OCI-LY1 (cell line): ENCODE results near the gene SART3.

Source experiments
- H2AFZ ChIP-seq: fragments of 200-600 bp; sonication (generic), shearing (Covaris generic); 2 replicates; pipeline ENCODE4 v1.6.0; 2014; ENCODE audit warnings: antibody characterized with exemption, mild to moderate bottlenecking, low read length
- H3F3A ChIP-seq: fragments of 200-600 bp; sonication (generic), shearing (Covaris generic); 2 replicates; pipeline ENCODE4 v1.6.0; 2014; ENCODE audit warnings: mild to moderate bottlenecking, antibody characterized with exemption, low read length, moderate library complexity; ENCODE audit not compliant: insufficient read depth
- H3K27ac ChIP-seq: fragments of 200-600 bp; sonication (generic); 2 replicates; pipeline ENCODE4 v1.5.1; 2014; ENCODE audit warnings: low read length, mixed run types, mild to moderate bottlenecking, low read depth; ENCODE audit not compliant: poor library complexity, severe bottlenecking
- H3K27me3 ChIP-seq: fragments of 200-600 bp; sonication (generic); 2 replicates; pipeline ENCODE4 v1.6.0; 2014; ENCODE audit warnings: antibody characterized with exemption, mild to moderate bottlenecking, low read length, moderate library complexity; ENCODE audit not compliant: insufficient read depth
- H3K36me3 ChIP-seq: fragments of 200-600 bp; sonication (generic); 2 replicates; pipeline ENCODE4 v1.6.1; 2014; ENCODE audit warnings: mild to moderate bottlenecking, antibody characterized with exemption, low read length, moderate library complexity, mixed read lengths; ENCODE audit not compliant: insufficient read depth
- H3K4me1 ChIP-seq: fragments of 200-600 bp; sonication (generic); 2 replicates; pipeline ENCODE4 v1.5.1; 2014; ENCODE audit warnings: mild to moderate bottlenecking, low read length, moderate library complexity; ENCODE audit not compliant: insufficient read depth, severe bottlenecking
- H3K4me2 ChIP-seq: fragments of 200-600 bp; sonication (generic), shearing (Covaris generic); 2 replicates; pipeline ENCODE4 v1.6.1; 2014; ENCODE audit warnings: low read length
- H3K4me3 ChIP-seq: fragments of 200-600 bp; sonication (generic); 2 replicates; pipeline ENCODE4 v1.5.1; 2014; ENCODE audit warnings: low read length, low read depth, mild to moderate bottlenecking, mixed read lengths; ENCODE audit not compliant: poor library complexity, severe bottlenecking
- H3K79me2 ChIP-seq: fragments of 200-600 bp; shearing (Covaris generic); 2 replicates; pipeline ENCODE4 v1.6.1; 2016; ENCODE audit warnings: mixed run types, low read length, mixed read lengths; ENCODE audit not compliant: insufficient read depth
- H3K9ac ChIP-seq: fragments of 200-600 bp; sonication (generic), shearing (Covaris generic); 2 replicates; pipeline ENCODE4 v1.6.1; 2014; ENCODE audit warnings: mild to moderate bottlenecking, low read length, mixed read lengths
- H3K9me2 ChIP-seq: fragments of 200-600 bp; sonication (generic), shearing (Covaris generic); 2 replicates; pipeline ENCODE4 v1.6.1; 2014; ENCODE audit warnings: low read depth, mild to moderate bottlenecking, low read length, mixed read lengths
- H3K9me3 ChIP-seq: fragments of 200-600 bp; shearing (Covaris generic); 2 replicates; pipeline ENCODE4 v1.6.1; 2014; ENCODE audit warnings: low read length, mixed read lengths
- H4K20me1 ChIP-seq: fragments of 200-600 bp; sonication (generic), shearing (Covaris generic); 2 replicates; pipeline ENCODE4 v1.6.0; 2016; ENCODE audit warnings: mild to moderate bottlenecking, low read length; ENCODE audit not compliant: insufficient read depth
- EZH2 ChIP-seq: fragments of 200-600 bp; sonication (generic), shearing (Covaris generic); IDR thresholded peaks from 2 replicates; pipeline ENCODE4 v1.8.0; 2017; ENCODE audit warnings: borderline replicate concordance, mixed run types, mild to moderate bottlenecking, antibody characterized with exemption, low read length, moderate library complexity, mixed read lengths
- TF ChIP-seq, protein P1 (sequence below): fragments of 200-600 bp; sonication (generic), shearing (Covaris generic); IDR thresholded peaks from 2 replicates; pipeline ENCODE4 v1.5.1; 2017; ENCODE audit warnings: mild to moderate bottlenecking, antibody characterized with exemption, low read length, moderate library complexity, mixed read lengths

The SART3 gene

GRCh38 chr12:108498136-108498535, 62.8 kb downstream of the SART3 start:
- Histone ChIP-seq H3K27ac (no peak overlapping the region), H3K4me3 (no peak overlapping the region), H3F3A (no peaks in the 10 kb centered on the region), H3K79me2 (no peaks in the 10 kb centered on the region), H3K9me3 (no peaks in the 10 kb centered on the region), H3K9me2 (no peaks in the 10 kb centered on the region), H2AFZ (no peak overlapping the region), H3K27me3 (no peaks in the 10 kb centered on the region), H3K4me1 (no peaks in the 10 kb centered on the region), H3K36me3 (no peaks in the 10 kb centered on the region), H3K4me2 (no peak overlapping the region), H3K9ac (no peak overlapping the region), H4K20me1 (no peaks in the 10 kb centered on the region)
- no peak for TF ChIP-seq EZH2
- TF ChIP-seq, protein P1, sequence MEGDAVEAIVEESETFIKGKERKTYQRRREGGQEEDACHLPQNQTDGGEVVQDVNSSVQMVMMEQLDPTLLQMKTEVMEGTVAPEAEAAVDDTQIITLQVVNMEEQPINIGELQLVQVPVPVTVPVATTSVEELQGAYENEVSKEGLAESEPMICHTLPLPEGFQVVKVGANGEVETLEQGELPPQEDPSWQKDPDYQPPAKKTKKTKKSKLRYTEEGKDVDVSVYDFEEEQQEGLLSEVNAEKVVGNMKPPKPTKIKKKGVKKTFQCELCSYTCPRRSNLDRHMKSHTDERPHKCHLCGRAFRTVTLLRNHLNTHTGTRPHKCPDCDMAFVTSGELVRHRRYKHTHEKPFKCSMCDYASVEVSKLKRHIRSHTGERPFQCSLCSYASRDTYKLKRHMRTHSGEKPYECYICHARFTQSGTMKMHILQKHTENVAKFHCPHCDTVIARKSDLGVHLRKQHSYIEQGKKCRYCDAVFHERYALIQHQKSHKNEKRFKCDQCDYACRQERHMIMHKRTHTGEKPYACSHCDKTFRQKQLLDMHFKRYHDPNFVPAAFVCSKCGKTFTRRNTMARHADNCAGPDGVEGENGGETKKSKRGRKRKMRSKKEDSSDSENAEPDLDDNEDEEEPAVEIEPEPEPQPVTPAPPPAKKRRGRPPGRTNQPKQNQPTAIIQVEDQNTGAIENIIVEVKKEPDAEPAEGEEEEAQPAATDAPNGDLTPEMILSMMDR = no peak

DNA sequence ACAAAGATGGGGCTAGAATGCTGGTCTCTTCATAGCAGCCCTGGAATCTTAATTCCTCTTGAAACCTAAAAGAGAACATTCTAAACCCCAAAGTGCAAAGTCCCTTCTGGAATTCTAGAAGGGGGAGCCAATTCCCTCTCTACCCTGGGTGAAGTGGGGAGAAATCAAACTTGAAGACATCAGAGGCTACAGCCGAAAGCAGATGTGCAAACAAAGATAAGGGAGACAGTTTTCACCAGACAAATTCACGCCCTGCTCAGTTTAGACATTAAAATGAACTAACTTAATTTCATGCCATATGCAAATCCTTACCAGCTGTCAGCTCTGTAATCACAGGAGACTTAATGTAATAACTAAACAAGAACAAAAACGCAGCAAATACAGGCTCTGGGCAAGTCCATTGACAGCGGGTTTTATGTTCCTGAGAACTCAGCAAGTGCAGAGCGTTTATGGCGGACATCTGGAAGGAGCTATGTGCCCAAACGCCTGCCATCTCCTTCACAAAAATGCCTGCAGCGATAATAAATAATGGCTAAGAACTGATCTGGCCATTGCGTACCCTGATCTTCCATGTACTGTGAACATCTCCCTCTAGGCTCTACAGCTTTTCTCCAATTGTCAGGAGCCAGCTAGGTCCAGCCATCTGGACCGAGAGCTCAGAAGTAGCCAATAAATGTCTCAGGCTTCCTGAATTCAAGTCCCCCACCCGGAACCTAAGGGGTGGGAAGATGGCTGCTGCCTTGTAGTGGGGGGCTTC, 65.0 kb downstream of the SART3 start:
- H3K27me3 ChIP-seq = no peaks in the 10 kb centered on the region
- no peak for TF ChIP-seq EZH2
- TF ChIP-seq, protein P1 = no peak
- H2AFZ ChIP-seq = no peak overlapping the region
- no peaks in the 10 kb centered on the region for H3K9me3 ChIP-seq
- no peaks in the 10 kb centered on the region for H3K4me1 ChIP-seq
- H3K27ac ChIP-seq = no peak overlapping the region
- no peaks in the 10 kb centered on the region for H4K20me1 ChIP-seq
- H3K36me3 ChIP-seq = no peaks in the 10 kb centered on the region
- no peaks in the 10 kb centered on the region for H3K79me2 ChIP-seq
- H3K4me2 ChIP-seq = no peak overlapping the region
- no peak overlapping the region for H3K9ac ChIP-seq
- no peaks in the 10 kb centered on the region for H3F3A ChIP-seq
- no peak overlapping the region for H3K4me3 ChIP-seq
- H3K9me2 ChIP-seq = no peaks in the 10 kb centered on the region

DNA sequence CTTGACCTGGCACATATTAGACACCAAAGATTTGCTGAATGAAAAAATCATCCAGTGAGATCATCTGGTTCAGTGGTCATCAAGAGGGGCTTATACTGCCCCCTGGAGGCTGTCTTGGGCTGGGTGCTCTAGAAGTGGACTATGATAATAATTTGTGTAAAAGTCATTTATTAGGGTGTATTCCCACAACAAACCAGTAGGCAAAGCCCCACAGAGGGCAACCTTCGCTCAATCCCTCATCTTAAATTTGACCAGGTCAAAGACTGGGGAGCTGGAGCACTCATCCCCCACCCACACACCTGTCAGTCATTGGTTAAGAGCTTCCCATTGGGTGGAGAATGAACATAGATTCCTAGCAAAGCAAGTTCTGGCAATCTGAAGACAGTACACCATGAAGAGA, 65.9 kb downstream of the SART3 start:
- H3F3A ChIP-seq = no peaks in the 10 kb centered on the region
- H3K4me1 ChIP-seq = no peaks in the 10 kb centered on the region
- H4K20me1 ChIP-seq = no peaks in the 10 kb centered on the region
- TF ChIP-seq, protein P1 = peak; percentile 65
- no peak for TF ChIP-seq EZH2
- no peak overlapping the region for H3K4me2 ChIP-seq
- H3K27me3 ChIP-seq = no peaks in the 10 kb centered on the region
- H3K9ac ChIP-seq = no peak overlapping the region
- H3K4me3 ChIP-seq = no peak overlapping the region
- no peaks in the 10 kb centered on the region for H3K9me2 ChIP-seq
- H2AFZ ChIP-seq = no peak overlapping the region
- H3K27ac ChIP-seq = no peak overlapping the region
- H3K36me3 ChIP-seq = no peaks in the 10 kb centered on the region
- H3K79me2 ChIP-seq = no peaks in the 10 kb centered on the region
- H3K9me3 ChIP-seq = no peaks in the 10 kb centered on the region
